HuH-7 (cell line): Measurements from ENCODE around the gene ZNF827.

Source experiments
- DNase-seq: peaks from one replicate; pipeline ENCODE4 v3.0.0; 2011; ENCODE audit warnings: low spot score

ZNF827 gene

GRCh38 chr4:145933134-145933533 lies 5.5 kb downstream of the ZNF827 start:
- DNase-seq: no peak

GRCh38 chr4:145931403-145931802 lies 7.2 kb downstream of the ZNF827 start:
- no peak for DNase-seq

- DNase-seq: no peak
Measured at GRCh38 chr4:145930592-145930991, 8.0 kb downstream of the ZNF827 start.

- DNase-seq: no peak
Measured at GRCh38 chr4:145929415-145930178, 9.0 kb downstream of the ZNF827 start.

- no peak for DNase-seq
Measured at GRCh38 chr4:145928748-145929147, 9.9 kb downstream of the ZNF827 start.

- no peak for DNase-seq
Measured at GRCh38 chr4:145927030-145927429, 11.6 kb downstream of the ZNF827 start.

- no peak for DNase-seq
Measured at GRCh38 chr4:145921231-145921630, 17.4 kb downstream of the ZNF827 start.

GRCh38 chr4:145920205-145920604 lies 18.4 kb downstream of the ZNF827 start:
- no peak for DNase-seq

GRCh38 chr4:145912376-145912775 lies 26.2 kb downstream of the ZNF827 start:
- DNase-seq: no peak

GRCh38 chr4:145909773-145910172 lies 28.9 kb downstream of the ZNF827 start:
- DNase-seq: no peak

GRCh38 chr4:145909281-145909715 lies 29.3 kb downstream of the ZNF827 start:
- peak; percentile 18 for DNase-seq

- DNase-seq: no peak
Measured at GRCh38 chr4:145907812-145908211, 30.8 kb downstream of the ZNF827 start.

- DNase-seq: no peak
Measured at GRCh38 chr4:145907390-145907789, 31.2 kb downstream of the ZNF827 start.

- DNase-seq: no peak
Measured at GRCh38 chr4:145904413-145905177, 34.0 kb downstream of the ZNF827 start.

- DNase-seq: no peak
Measured at GRCh38 chr4:145902522-145902921, 36.1 kb downstream of the ZNF827 start.

- no peak for DNase-seq
Measured at GRCh38 chr4:145899886-145900460, 38.6 kb downstream of the ZNF827 start.

- no peak for DNase-seq
Measured at GRCh38 chr4:145898926-145899531, 39.6 kb downstream of the ZNF827 start.

GRCh38 chr4:145898466-145898865 lies 40.2 kb downstream of the ZNF827 start:
- DNase-seq: no peak

- DNase-seq: no peak
Measured at GRCh38 chr4:145895056-145895455, 43.6 kb downstream of the ZNF827 start.

- DNase-seq: peak; percentile 27
Measured at GRCh38 chr4:145891958-145892357, 46.7 kb downstream of the ZNF827 start.

- DNase-seq: no peak
Measured at GRCh38 chr4:145890689-145891088, 47.9 kb downstream of the ZNF827 start.

- no peak for DNase-seq
Measured at GRCh38 chr4:145888393-145888792, 50.2 kb downstream of the ZNF827 start.
